ENCODE measurements around the gene KCNMB3. TPM values are rescaled to one million over a fixed set of nuclear protein-coding genes. Genes with fewer than 3 reads are reported as not detected.

Gene KCNMB3
- polyA plus RNA-seq, 1 experiment, result 0.89 TPM

GRCh38 chr3:179292450-179292849, 41.5 kb upstream of the KCNMB3 start:
- Histone ChIP-seq H3K4me3 (ENCODE audit: low read depth, low read length) (no peak overlapping the region), H3K27me3 (ENCODE audit: control insufficient read depth, insufficient read depth, low read length) (no peaks in the 10 kb centered on the region), H3K9me3 (ENCODE audit: control insufficient read depth, insufficient read depth, low read length) (no peaks in the 10 kb centered on the region), H3K27ac (ENCODE audit: low read depth, low read length) (no peak overlapping the region)
- no peak for DNase-seq (ENCODE audit: low read depth, low spot score)
- CTCF ChIA-PET, result interaction anchor here (1.3 kb wide), 1 partner anchor 277 kb away, joined by 3 read pairs; no protein-coding TSS in a partner anchor
- POLR2A ChIA-PET, result no interaction called here
- no peak for TF ChIP-seq CTCF (IDR thresholded peaks at IDR 0.05; ENCODE audit: low read depth, low read length)

GRCh38 chr3:179289295-179289694, 38.4 kb upstream of the KCNMB3 start:
- Histone ChIP-seq H3K27me3 (ENCODE audit: control insufficient read depth, insufficient read depth, low read length) (no peaks in the 10 kb centered on the region), H3K27ac (ENCODE audit: low read depth, low read length) (no peak overlapping the region), H3K4me3 (ENCODE audit: low read depth, low read length) (no peak overlapping the region), H3K9me3 (ENCODE audit: control insufficient read depth, insufficient read depth, low read length) (no peaks in the 10 kb centered on the region)
- no peak for TF ChIP-seq CTCF (IDR thresholded peaks at IDR 0.05; ENCODE audit: low read depth, low read length)
- POLR2A ChIA-PET, result no interaction called here
- CTCF ChIA-PET, result no interaction called here
- no peak for DNase-seq (ENCODE audit: low read depth, low spot score)

DNA sequence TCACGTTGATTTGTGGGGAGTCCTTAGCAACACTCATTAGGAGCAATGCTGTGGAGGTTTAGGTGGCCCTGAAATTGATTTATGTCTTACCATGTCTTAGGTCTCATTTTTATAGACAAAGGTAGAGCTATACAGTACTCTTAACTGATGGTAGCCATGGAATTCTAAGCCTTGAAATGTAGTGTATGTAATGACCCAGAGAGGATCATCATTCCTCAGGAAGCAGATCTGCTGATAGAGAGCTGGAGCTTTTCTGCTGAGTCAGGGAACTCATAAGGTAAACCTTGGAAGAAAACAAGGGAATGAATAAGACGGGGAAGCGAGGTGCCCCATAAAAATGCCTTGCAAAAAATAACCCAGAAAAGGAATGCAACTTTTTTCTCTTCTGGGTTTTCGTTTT, 37.9 kb upstream of the KCNMB3 start:
- POLR2A ChIA-PET, result no interaction called here
- Histone ChIP-seq H3K9me3 (ENCODE audit: control insufficient read depth, insufficient read depth, low read length) (no peaks in the 10 kb centered on the region), H3K27me3 (ENCODE audit: control insufficient read depth, insufficient read depth, low read length) (no peaks in the 10 kb centered on the region), H3K27ac (ENCODE audit: low read depth, low read length) (no peak overlapping the region), H3K4me3 (ENCODE audit: low read depth, low read length) (no peak overlapping the region)
- no peak for TF ChIP-seq CTCF (IDR thresholded peaks at IDR 0.05; ENCODE audit: low read depth, low read length)
- CTCF ChIA-PET, result no interaction called here
- DNase-seq (ENCODE audit: low read depth, low spot score), result no peak

DNA sequence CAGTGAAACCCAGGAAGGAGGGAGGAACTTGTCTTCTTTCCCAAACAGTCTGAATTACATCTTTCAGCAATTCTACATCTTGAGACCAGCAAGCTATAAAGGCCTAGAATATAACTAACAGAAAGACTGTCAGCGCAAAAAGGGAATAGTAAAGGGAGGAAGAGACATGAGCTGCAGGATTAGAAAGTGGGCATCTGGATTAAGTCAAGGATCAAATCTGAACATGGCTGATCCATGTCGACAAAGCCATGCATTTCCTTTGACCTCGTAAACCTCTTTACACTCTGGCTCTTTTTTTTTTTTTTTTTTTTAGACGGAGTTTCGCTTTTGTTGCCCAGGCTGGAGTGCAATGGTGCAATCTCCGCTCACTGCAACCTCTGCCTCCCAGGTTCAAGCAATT, 35.4 kb upstream of the KCNMB3 start:
- Histone ChIP-seq H3K27me3 (ENCODE audit: control insufficient read depth, insufficient read depth, low read length) (no peaks in the 10 kb centered on the region), H3K4me3 (ENCODE audit: low read depth, low read length) (no peak overlapping the region), H3K9me3 (ENCODE audit: control insufficient read depth, insufficient read depth, low read length) (no peaks in the 10 kb centered on the region), H3K27ac (ENCODE audit: low read depth, low read length) (no peak overlapping the region)
- ChIA-PET CTCF (interaction anchor here (0.7 kb wide), 1 partner anchor 296 kb away, joined by 3 read pairs; no protein-coding TSS in a partner anchor), POLR2A (no interaction called here)
- no peak for TF ChIP-seq CTCF (IDR thresholded peaks at IDR 0.05; ENCODE audit: low read depth, low read length)
- no peak for DNase-seq (ENCODE audit: low read depth, low spot score)

GRCh38 chr3:179281825-179282224, 30.9 kb upstream of the KCNMB3 start:
- TF ChIP-seq CTCF (IDR thresholded peaks at IDR 0.05; ENCODE audit: low read depth, low read length), result no peak
- Histone ChIP-seq H3K9me3 (ENCODE audit: control insufficient read depth, insufficient read depth, low read length) (no peaks in the 10 kb centered on the region), H3K27me3 (ENCODE audit: control insufficient read depth, insufficient read depth, low read length) (peaks cover 4% of the 10 kb centered on the region), H3K27ac (ENCODE audit: low read depth, low read length) (no peak overlapping the region), H3K4me3 (ENCODE audit: low read depth, low read length) (no peak overlapping the region)
- POLR2A ChIA-PET, result no interaction called here
- no peak for DNase-seq (ENCODE audit: low read depth, low spot score)
- CTCF ChIA-PET, result no interaction called here
